H1 (cell line): ENCODE data around the gene LTF. TPM values are rescaled to one million over a fixed set of nuclear protein-coding genes. Genes with fewer than 3 reads are reported as not detected.

Experiments
- CTCF ChIA-PET: fragments of 300-600 bp; sonication (Branson Sonifier 250); formaldehyde crosslinking; loops from one replicate; lab custom pipeline; 2021; ENCODE audit not compliant: partially characterized antibody; lab: Charles Lee
- POLR2A ChIA-PET: fragments of 300-600 bp; sonication (Branson Sonifier 250); formaldehyde crosslinking; loops from one replicate; lab custom pipeline; 2021; ENCODE audit warnings: inconsistent platforms; ENCODE audit not compliant: partially characterized antibody; lab: Charles Lee
- DNase-seq, 2 experiments: peaks; one replicate each; pipeline versions ENCODE4 v3.0.0 to v3.0.0-alpha.2; 2010 to 2022; ENCODE audit warnings: low spot score in 2 of 2, low read depth in 1 of 2, mixed read lengths in 1 of 2
- FAIRE-seq: peaks from 2 replicates; lab custom pipeline; 2011; peaks lifted over from hg19 to GRCh38; lab: Jason Lieb, UNC
- H2AFZ ChIP-seq: 2 replicates; pipeline ENCODE4 v1.8.1; 2012; ENCODE audit warnings: low read length, inconsistent platforms
- H2AK5ac ChIP-seq: 2 replicates; pipeline ENCODE4 v1.6.1; 2013; ENCODE audit warnings: low read depth, low read length
- H2BK120ac ChIP-seq: replicated peaks from 2 replicates; pipeline ENCODE3; 2013; ENCODE audit warnings: low read depth, low read length, inconsistent platforms
- H2BK12ac ChIP-seq: 2 replicates; pipeline ENCODE4 v1.6.1; 2013; ENCODE audit warnings: low read depth, low read length
- H2BK15ac ChIP-seq: 2 replicates; pipeline ENCODE4 v1.6.1; 2013; ENCODE audit warnings: low read length
- H2BK20ac ChIP-seq: 2 replicates; pipeline ENCODE4 v1.6.1; 2013; ENCODE audit warnings: low read length
- H2BK5ac ChIP-seq: 2 replicates; pipeline ENCODE4 v1.6.1; 2013; ENCODE audit warnings: low read depth, low read length
- H3K14ac ChIP-seq: 2 replicates; pipeline ENCODE4 v1.6.1; 2013; ENCODE audit warnings: inconsistent platforms; ENCODE audit not compliant: insufficient read length
- H3K18ac ChIP-seq: 2 replicates; pipeline ENCODE4 v1.6.1; 2013; ENCODE audit warnings: low read length; ENCODE audit errors: extremely low read depth
- H3K23ac ChIP-seq: 2 replicates; pipeline ENCODE4 v1.6.1; 2013; ENCODE audit warnings: inconsistent platforms; ENCODE audit not compliant: insufficient read length
- H3K23me2 ChIP-seq: 2 replicates; pipeline ENCODE4 v1.6.1; 2013; ENCODE audit warnings: low read depth, low read length
- H3K27ac ChIP-seq: 2 replicates; pipeline ENCODE4 v1.6.1; 2011; ENCODE audit warnings: low read depth, low read length, inconsistent platforms
- H3K27me3 ChIP-seq, 4 experiments: replicated peaks in 1 of 4; 1 replicate in 1 of 4; 2 replicates in 3 of 4; pipeline versions ENCODE4 v1.6.1 to v1.8.1; 2011 to 2013; ENCODE audit warnings: low read length in 3 of 4, mild to moderate bottlenecking in 3 of 4, inconsistent platforms in 2 of 4, mixed read lengths in 2 of 4, moderate library complexity in 1 of 4; ENCODE audit not compliant: control insufficient read depth in 3 of 4, insufficient read depth in 3 of 4; ENCODE audit errors: extremely low read depth in 1 of 4
- H3K36me3 ChIP-seq, 4 experiments: 2 replicates each; pipeline versions ENCODE4 v1.6.1 to v1.8.1; 2011 to 2013; ENCODE audit warnings: mild to moderate bottlenecking in 4 of 4, low read length in 3 of 4, moderate library complexity in 2 of 4, control low read depth in 1 of 4, inconsistent platforms in 1 of 4; ENCODE audit not compliant: insufficient read depth in 4 of 4, control insufficient read depth in 2 of 4
- H3K4ac ChIP-seq: replicated peaks from 2 replicates; pipeline ENCODE3; 2013; ENCODE audit warnings: low read length, low read depth, mixed read lengths, inconsistent platforms; ENCODE audit not compliant: insufficient read length
- H3K4me1 ChIP-seq, 4 experiments: replicated peaks in 1 of 4; 1 replicate in 1 of 4; 2 replicates in 3 of 4; pipeline versions ENCODE4 v1.6.1 to v1.8.1; 2011 to 2013; ENCODE audit warnings: low read length in 3 of 4, inconsistent platforms in 2 of 4, mixed read lengths in 1 of 4; ENCODE audit not compliant: insufficient read depth in 4 of 4, control insufficient read depth in 3 of 4
- H3K4me2 ChIP-seq, 2 experiments: 2 replicates each; pipeline versions ENCODE4 v1.6.1 to v1.8.1; 2011 to 2013; ENCODE audit warnings: low read depth in 2 of 2, low read length in 2 of 2, control low read depth in 1 of 2, inconsistent platforms in 1 of 2, mild to moderate bottlenecking in 1 of 2; ENCODE audit not compliant: insufficient read depth in 1 of 2
- H3K4me3 ChIP-seq, 4 experiments: fragments of 200-600, 300-600 bp in 1 of 4; sonication (generic), shearing (Covaris generic), sonication (Bioruptor Twin) in 1 of 4; 2 replicates each; pipeline versions ENCODE4 v1.5.1 to v1.8.1; 2011 to 2016; ENCODE audit warnings: low read length in 4 of 4, low read depth in 3 of 4, control low read depth in 2 of 4, inconsistent platforms in 2 of 4, mild to moderate bottlenecking in 2 of 4, mixed read lengths in 1 of 4, moderate library complexity in 1 of 4; ENCODE audit not compliant: insufficient read depth in 2 of 4; ENCODE audit errors: extremely low read depth in 1 of 4
- H3K56ac ChIP-seq: replicated peaks from 2 replicates; pipeline ENCODE3; 2013; ENCODE audit warnings: low read depth, mild to moderate bottlenecking, mixed read lengths, low read length, inconsistent platforms; ENCODE audit not compliant: insufficient read length
- H3K79me1 ChIP-seq: 2 replicates; pipeline ENCODE4 v1.6.1; 2013; ENCODE audit warnings: low read depth, low read length, control low read depth
- H3K79me2 ChIP-seq, 2 experiments: 2 replicates each; pipeline versions ENCODE4 v1.6.1 to v1.8.1; 2012 to 2013; ENCODE audit warnings: low read length in 2 of 2, mild to moderate bottlenecking in 2 of 2, inconsistent platforms in 1 of 2; ENCODE audit not compliant: insufficient read depth in 2 of 2, control insufficient read depth in 1 of 2
- H3K9ac ChIP-seq, 4 experiments: replicated peaks in 1 of 4; 1 replicate in 1 of 4; 2 replicates in 3 of 4; pipeline versions ENCODE4 v1.6.1 to v1.8.1; 2011 to 2013; ENCODE audit warnings: low read depth in 3 of 4, low read length in 3 of 4, control low read depth in 2 of 4, mild to moderate bottlenecking in 2 of 4, moderate library complexity in 2 of 4, inconsistent platforms in 1 of 4; ENCODE audit errors: extremely low read depth in 1 of 4
- H3K9me3 ChIP-seq, 2 experiments: 2 replicates each; pipeline versions ENCODE4 v1.6.1 to v1.8.1; 2012 to 2013; ENCODE audit warnings: mild to moderate bottlenecking in 2 of 2, moderate library complexity in 2 of 2, control low read depth in 1 of 2, inconsistent platforms in 1 of 2, low read depth in 1 of 2, low read length in 1 of 2, mixed read lengths in 1 of 2; ENCODE audit not compliant: insufficient read depth in 2 of 2
- H4K20me1 ChIP-seq, 2 experiments: replicated peaks in 1 of 2; 2 replicates each; pipeline versions ENCODE3 to v1.8.1; 2011 to 2013; ENCODE audit warnings: inconsistent platforms in 2 of 2, low read length in 2 of 2, mild to moderate bottlenecking in 1 of 2; ENCODE audit not compliant: insufficient read depth in 2 of 2, control insufficient read depth in 1 of 2
- H4K5ac ChIP-seq: 2 replicates; pipeline ENCODE4 v1.6.1; 2013; ENCODE audit warnings: low read length, low read depth, mixed read lengths, inconsistent platforms; ENCODE audit not compliant: insufficient read length
- H4K8ac ChIP-seq: 2 replicates; pipeline ENCODE4 v1.8.0; 2013; ENCODE audit warnings: mild to moderate bottlenecking, moderate library complexity, low read length, inconsistent platforms; ENCODE audit not compliant: insufficient read depth; ENCODE audit errors: extremely low read depth
- H4K91ac ChIP-seq: replicated peaks from 2 replicates; pipeline ENCODE3; 2013; ENCODE audit warnings: low read length, mixed read lengths, inconsistent platforms; ENCODE audit not compliant: insufficient read length
- BACH1 ChIP-seq: IDR thresholded peaks from 2 replicates; pipeline ENCODE4 v1.6.1; 2012; ENCODE audit warnings: low read length, improper control_type of control experiment
- PHF8 ChIP-seq: fragments of 200-600 bp; sonication (generic); conservative IDR thresholded peaks from 2 replicates; pipeline ENCODE4 v1.7.1; 2012; ENCODE audit warnings: low read depth, mild to moderate bottlenecking, inconsistent platforms, low read length, moderate library complexity
- SIN3A ChIP-seq, 2 experiments: IDR thresholded peaks in 1 of 2; conservative IDR thresholded peaks in 1 of 2; 2 replicates each; pipeline ENCODE4 v1.6.1; 2011 to 2012; ENCODE audit warnings: low read length in 2 of 2, improper control_type of control experiment in 1 of 2, low read depth in 1 of 2, mild to moderate bottlenecking in 1 of 2
- WGBS, 2 experiments: shearing (Covaris generic) in 1 of 2; methylation state at CpG; one replicate each; pipeline versions ENCODE4 v1.1.6 to v1.1.7; 2013 to 2015; ENCODE audit warnings: low lambda C conversion rate in 2 of 2, mixed read lengths in 2 of 2, inconsistent platforms in 1 of 2, low coverage in 1 of 2, missing lambda C conversion rate in 1 of 2; ENCODE audit not compliant: insufficient replicate concordance in 2 of 2, insufficient coverage in 1 of 2, insufficient read length in 1 of 2; ENCODE audit errors: extremely low coverage in 1 of 2, missing lambda C conversion rate in 1 of 2; 5-methylcytosine and 5-hydroxymethylcytosine counted together
- polyA plus RNA-seq, 7 experiments: library from polyadenylated mRNA; depleted of rRNA in 3 of 7; stranded (reverse) in 5 of 7; unstranded in 2 of 7; fragments of >200 nt in 5 of 7; fragments of 200-250 nt in 2 of 7; gene quantifications; 1 replicate in 5 of 7; 2 replicates in 1 of 7; 4 replicates in 1 of 7; pipeline versions ENCODE4 v1.2.1 to v1.2.3, GENCODE V29; 2011 to 2013; ENCODE audit warnings: missing spikeins in 2 of 7, mixed read lengths in 2 of 7
- total RNA-seq: library from RNA; stranded (reverse); fragmentation: NEBNext Ultra II Directional; extraction: Animal tissue kit (Norgen Biotek cat#: 25700); gene quantifications from 2 replicates; pipeline ENCODE4 v1.2.1, GENCODE V29; 2021

The LTF gene
- total and polyA plus RNA-seq, 2 of the 8 experiments (the other 6 are each of a cell fraction or from before 2014, with no cell fraction given): 0.23 to 0.99 TPM

DNA sequence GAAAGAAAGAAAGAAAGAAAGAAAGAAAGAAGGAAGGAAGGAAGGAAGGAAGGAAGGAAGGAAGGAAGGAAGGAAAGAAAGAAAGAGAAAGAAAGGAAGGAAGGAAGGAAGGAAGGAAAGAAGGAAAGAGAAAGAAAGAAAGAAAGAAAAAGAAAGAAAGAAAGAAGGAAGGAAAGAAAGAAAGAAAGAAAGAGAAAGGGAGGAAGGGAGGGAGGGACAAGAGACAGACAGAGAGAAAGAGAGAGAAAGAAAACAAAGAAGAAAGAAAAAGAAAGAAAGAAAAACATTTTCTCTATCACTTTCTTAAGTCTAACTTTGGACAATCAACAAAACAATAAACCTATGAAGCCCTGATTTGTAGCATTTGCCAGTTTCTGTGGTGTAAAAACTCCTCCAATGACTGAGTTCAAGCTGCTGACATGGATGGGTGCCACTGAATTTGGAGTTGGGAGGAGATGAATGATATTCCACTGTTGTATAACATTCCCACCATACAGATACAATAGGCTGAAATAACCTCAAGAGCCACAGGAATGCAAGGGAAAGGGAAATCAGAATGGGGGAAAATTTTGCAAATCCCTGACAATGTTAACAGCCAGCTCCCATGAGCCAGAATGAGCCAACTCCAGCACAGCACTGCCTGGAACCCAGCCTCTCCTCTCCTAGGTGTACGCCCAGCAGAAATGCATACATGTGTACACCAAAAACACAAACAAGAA, 18.1 kb upstream of the LTF start:
- Histone ChIP-seq H3K9ac (no peak overlapping the region), H3K23me2 (no peaks in the 10 kb centered on the region), H4K8ac (no peak overlapping the region), H3K4me2 (no peak overlapping the region), H2BK12ac (no peak overlapping the region), H3K4ac (no peak overlapping the region), H2BK120ac (no peak overlapping the region), H4K5ac (no peak overlapping the region), H2BK15ac (no peak overlapping the region), H3K14ac (no peak overlapping the region), H3K56ac (no peak overlapping the region), H2AFZ (no peak overlapping the region), H3K4me1 (no peaks in the 10 kb centered on the region), H4K20me1 (no peaks in the 10 kb centered on the region), H2BK5ac (no peak overlapping the region), H2AK5ac (no peak overlapping the region), H2BK20ac (no peak overlapping the region), H3K18ac (no peak overlapping the region), H3K36me3 (no peaks in the 10 kb centered on the region), H3K27ac (no peak overlapping the region), H3K9me3 (no peaks in the 10 kb centered on the region), H3K4me3 (no peak overlapping the region), H4K91ac (no peak overlapping the region), H3K27me3 (no peaks in the 10 kb centered on the region), H3K79me2 (no peaks in the 10 kb centered on the region), H3K23ac (no peak overlapping the region), H3K79me1 (no peaks in the 10 kb centered on the region)
- ChIA-PET CTCF (interaction anchor here (0.7 to 1.4 kb wide), 5 partner anchors 13 to 147 kb away, joined by 3 to 10 read pairs (median 3); partner anchors contain the start of gene RTP3), POLR2A (interaction anchor here (0.7 to 1.0 kb wide), 4 partner anchors 82 to 104 kb away, joined by 3 to 4 read pairs (median 4); no protein-coding TSS in a partner anchor)
- no peak for FAIRE-seq
- TF ChIP-seq SIN3A (conservative IDR thresholded peaks at IDR 0.05 in 1 of 2, IDR thresholded peaks at IDR 0.05 in 1 of 2; ENCODE audit: low read depth in 1 of 2, low read length in 2 of 2): no peak
- TF ChIP-seq PHF8: no peak
- TF ChIP-seq BACH1: no peak
- DNase-seq: no peak
- 86% methylated on average over 1 of the region's 1 CpG; no CpG with 5 or more reads in 1 of the 2 experiments for WGBS, 2 experiments
